AG04449 (cell line): ENCODE data around the gene PIK3C3.
A peak's percentile ranks its signal among the peaks of the same experiment; 100 is the strongest.

Experiments used
- CTCF ChIA-PET: fragments of 350-600 bp; formaldehyde crosslinking; extraction: SDS; loops from one replicate; lab custom pipeline; 2021; ENCODE audit warnings: antibody characterized with exemption; lab: Yijun Ruan, JAX
- POLR2A ChIA-PET: fragments of 400-600, 350-600 bp; formaldehyde crosslinking; extraction: SDS; loops from one replicate; lab custom pipeline; 2020; ENCODE audit warnings: antibody characterized with exemption, inconsistent platforms; lab: Yijun Ruan, JAX
- DNase-seq: peaks from one replicate; pipeline ENCODE4 v3.0.0-alpha.2; 2010; ENCODE audit warnings: low read depth, low spot score
- H3K4me3 ChIP-seq: 2 replicates; pipeline ENCODE4 v1.5.1; 2011; ENCODE audit warnings: low read depth, mild to moderate bottlenecking, control low read depth, low read length
- CTCF ChIP-seq: IDR thresholded peaks from one replicate; pipeline ENCODE4 v1.5.1; 2011; ENCODE audit warnings: mild to moderate bottlenecking, moderate library complexity, low read length, control low read depth, inconsistent platforms; ENCODE audit not compliant: insufficient read depth; ENCODE audit errors: missing control alignments

PIK3C3 gene

GRCh38 chr18:41954827-41955613 lies at the start of gene PIK3C3:
Gene PIK3C3, plus strand, starts transcription at chr18:41955234. Its CDS starts 58 bp downstream, at chr18:41955292.
- CTCF ChIA-PET: interaction anchor here (1.9 kb wide), 1 partner anchor 73 kb away, joined by 7 read pairs; no protein-coding TSS in a partner anchor
- H3K4me3 ChIP-seq: peak within 1 kb of the TSS; percentile 83
- no peak for TF ChIP-seq CTCF
- POLR2A ChIA-PET: interaction anchor here (1.2 kb wide), 1 partner anchor 17 kb away, joined by 3 read pairs; no protein-coding TSS in a partner anchor
- DNase-seq: peak; percentile 93

GRCh38 chr18:41905786-41906527 lies 49.1 kb upstream of the PIK3C3 start:
- TF ChIP-seq CTCF: no peak
- ChIA-PET POLR2A (no interaction called here), CTCF (interaction anchor here (0.8 kb wide), 1 partner anchor 514 kb away, joined by 3 read pairs; no protein-coding TSS in a partner anchor)
- DNase-seq: no peak
- H3K4me3 ChIP-seq: no peak overlapping the region

GRCh38 chr18:41906528-41907146 lies 48.4 kb upstream of the PIK3C3 start:
- ChIA-PET POLR2A (no interaction called here), CTCF (interaction anchor here (3.2 kb wide), 1 partner anchor 14 kb away, joined by 38 read pairs; no protein-coding TSS in a partner anchor)
- H3K4me3 ChIP-seq: peak overlapping the region; percentile 33
- DNase-seq: peak; percentile 7
- peak; percentile 34 for TF ChIP-seq CTCF

GRCh38 chr18:41917181-41917580 lies 37.9 kb upstream of the PIK3C3 start:
- CTCF ChIA-PET: interaction anchor here (1.2 to 1.5 kb wide), 2 partner anchors 12 to 111 kb away, joined by 4 read pairs; no protein-coding TSS in a partner anchor
- no peak overlapping the region for H3K4me3 ChIP-seq
- no peak for DNase-seq
- TF ChIP-seq CTCF: no peak
- POLR2A ChIA-PET: no interaction called here

GRCh38 chr18:41921770-41922169 lies 33.3 kb upstream of the PIK3C3 start:
- CTCF ChIA-PET: interaction anchor here (7.2 kb wide), 1 partner anchor 13 kb away, joined by 38 read pairs; no protein-coding TSS in a partner anchor
- DNase-seq: no peak
- no peak overlapping the region for H3K4me3 ChIP-seq
- no peak for TF ChIP-seq CTCF
- POLR2A ChIA-PET: no interaction called here

- POLR2A ChIA-PET: no interaction called here
- no peak for DNase-seq
- H3K4me3 ChIP-seq: no peak overlapping the region
- TF ChIP-seq CTCF: no peak
- CTCF ChIA-PET: interaction anchor here (7.2 kb wide), 1 partner anchor 14 kb away, joined by 38 read pairs; no protein-coding TSS in a partner anchor
These were observed 32.9 kb upstream of the PIK3C3 start for GRCh38 chr18:41922176-41922575.
